Lower lobe of right lung (tissue), 2 donors: ENCODE data around the gene BEST2. TPM values are rescaled to one million over a fixed set of nuclear protein-coding genes. Genes with fewer than 3 reads are reported as not detected.

Source experiments
- ATAC-seq, 2 donors: fragments of 200-7000 bp; cut with Tn5 transposase; one replicate each; pipeline ENCODE4 v1.9.1; 2020 to 2022; ENCODE audit warnings: mild to moderate bottlenecking in 2 of 2, moderate library complexity in 2 of 2
- DNase-seq: peaks from one replicate; pipeline ENCODE4 v3.0.0-alpha.2; 2020
- H3K27ac ChIP-seq: fragments of 200-600 bp; one replicate; pipeline ENCODE4 v1.8.0; 2022
- H3K27me3 ChIP-seq: fragments of 200-600 bp; one replicate; pipeline ENCODE4 v1.8.0; 2022; ENCODE audit warnings: low read depth
- H3K36me3 ChIP-seq: fragments of 200-600 bp; one replicate; pipeline ENCODE4 v1.8.0; 2022; ENCODE audit warnings: mild to moderate bottlenecking
- H3K4me1 ChIP-seq: fragments of 200-600 bp; one replicate; pipeline ENCODE4 v1.8.0; 2022
- H3K4me3 ChIP-seq: fragments of 200-600 bp; one replicate; pipeline ENCODE4 v1.8.0; 2022; ENCODE audit warnings: mild to moderate bottlenecking
- H3K9me3 ChIP-seq: fragments of 200-600 bp; one replicate; pipeline ENCODE4 v1.8.0; 2022
- intact Hi-C: fragments of 100-400 bp; cut with DNase I; formaldehyde crosslinking; loops from one replicate; pipeline ENCODE4 v1.11.0; 2022
- total RNA-seq: library from RNA; stranded (reverse); fragmentation: NEBNext Ultra II Directional; extraction: Animal tissue kit (Norgen Biotek cat#: 25700); gene quantifications from one replicate; pipeline ENCODE4 v1.2.1, GENCODE V29; 2021
- TF ChIP-seq, protein P1 (sequence below): fragments of 200-600 bp; IDR thresholded peaks from one replicate; pipeline ENCODE4 v1.8.0; 2022; ENCODE audit warnings: antibody characterized with exemption, mild to moderate bottlenecking
- donor health status: DM: no; HTN: yes; CAD: no; lungs with severe emphysema.

Gene BEST2
- total RNA-seq, 1 donor from 2014 or later: not detected

- peaks cover 4% of the 10 kb centered on the region for H3K9me3 ChIP-seq
- H3K27me3 ChIP-seq: peaks cover 21% of the 10 kb centered on the region
- TF ChIP-seq, protein P1, sequence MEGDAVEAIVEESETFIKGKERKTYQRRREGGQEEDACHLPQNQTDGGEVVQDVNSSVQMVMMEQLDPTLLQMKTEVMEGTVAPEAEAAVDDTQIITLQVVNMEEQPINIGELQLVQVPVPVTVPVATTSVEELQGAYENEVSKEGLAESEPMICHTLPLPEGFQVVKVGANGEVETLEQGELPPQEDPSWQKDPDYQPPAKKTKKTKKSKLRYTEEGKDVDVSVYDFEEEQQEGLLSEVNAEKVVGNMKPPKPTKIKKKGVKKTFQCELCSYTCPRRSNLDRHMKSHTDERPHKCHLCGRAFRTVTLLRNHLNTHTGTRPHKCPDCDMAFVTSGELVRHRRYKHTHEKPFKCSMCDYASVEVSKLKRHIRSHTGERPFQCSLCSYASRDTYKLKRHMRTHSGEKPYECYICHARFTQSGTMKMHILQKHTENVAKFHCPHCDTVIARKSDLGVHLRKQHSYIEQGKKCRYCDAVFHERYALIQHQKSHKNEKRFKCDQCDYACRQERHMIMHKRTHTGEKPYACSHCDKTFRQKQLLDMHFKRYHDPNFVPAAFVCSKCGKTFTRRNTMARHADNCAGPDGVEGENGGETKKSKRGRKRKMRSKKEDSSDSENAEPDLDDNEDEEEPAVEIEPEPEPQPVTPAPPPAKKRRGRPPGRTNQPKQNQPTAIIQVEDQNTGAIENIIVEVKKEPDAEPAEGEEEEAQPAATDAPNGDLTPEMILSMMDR: no peak
- H3K4me3 ChIP-seq: no peak overlapping the region
- H3K27ac ChIP-seq: no peak overlapping the region
- peaks cover 6% of the 10 kb centered on the region for H3K4me1 ChIP-seq
- intact Hi-C loops: no loop called here
- H3K36me3 ChIP-seq: peaks cover 32% of the 10 kb centered on the region
- ATAC-seq (no peak), DNase-seq (no peak)
These were observed 1.6 kb upstream of the BEST2 start for GRCh38 chr19:12749938-12750521.

- no peak for DNase-seq
- Histone ChIP-seq H3K36me3 (peaks cover 23% of the 10 kb centered on the region), H3K4me3 (no peak overlapping the region), H3K9me3 (peaks cover 4% of the 10 kb centered on the region), H3K4me1 (peaks cover 6% of the 10 kb centered on the region), H3K27ac (no peak overlapping the region), H3K27me3 (peaks cover 21% of the 10 kb centered on the region)
- TF ChIP-seq, protein P1: no peak
- no peak for ATAC-seq
- intact Hi-C loops: no loop called here
These were observed 740 bp upstream of the BEST2 start for GRCh38 chr19:12750851-12751250.

DNA sequence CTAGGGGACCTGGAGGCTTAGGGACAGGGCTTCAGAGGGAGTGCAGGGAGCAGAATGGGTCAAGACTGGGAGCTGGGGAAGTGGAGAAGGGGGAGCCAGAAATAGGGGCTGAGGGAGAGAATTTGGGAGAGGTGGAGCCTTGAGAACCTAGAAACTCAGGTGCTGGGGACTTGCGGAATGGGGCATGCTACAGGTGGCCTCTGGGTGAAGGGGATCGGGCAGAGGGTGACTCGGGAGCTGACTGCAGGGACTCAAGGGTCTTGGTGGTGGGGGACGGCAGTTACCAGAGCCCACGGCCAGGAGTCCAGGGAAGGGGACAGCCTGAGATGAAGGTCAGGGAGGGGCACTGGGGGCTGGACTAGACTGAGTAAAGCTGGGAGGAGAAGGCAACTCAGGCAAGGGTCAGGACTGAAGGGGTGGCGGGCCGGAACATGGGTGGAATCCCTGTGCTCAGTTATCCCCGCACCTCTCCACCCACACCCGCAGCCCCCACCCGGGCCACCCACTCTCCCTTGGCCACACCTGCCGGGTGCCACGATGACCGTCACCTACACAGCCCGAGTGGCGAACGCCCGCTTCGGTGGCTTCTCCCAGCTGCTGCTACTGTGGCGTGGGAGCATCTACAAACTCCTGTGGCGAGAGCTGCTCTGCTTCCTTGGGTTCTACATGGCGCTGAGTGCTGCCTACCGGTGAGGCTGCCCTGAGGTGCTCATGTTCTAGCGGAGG lies 628 bp downstream of the BEST2 start:
- peaks cover 21% of the 10 kb centered on the region for H3K27me3 ChIP-seq
- intact Hi-C loops: no loop called here
- H3K4me3 ChIP-seq: no peak overlapping the region
- peaks cover 4% of the 10 kb centered on the region for H3K9me3 ChIP-seq
- DNase-seq: no peak
- H3K27ac ChIP-seq: no peak overlapping the region
- TF ChIP-seq, protein P1: no peak
- H3K4me1 ChIP-seq: peaks cover 9% of the 10 kb centered on the region
- H3K36me3 ChIP-seq: peaks cover 11% of the 10 kb centered on the region
- ATAC-seq: no peak

DNA sequence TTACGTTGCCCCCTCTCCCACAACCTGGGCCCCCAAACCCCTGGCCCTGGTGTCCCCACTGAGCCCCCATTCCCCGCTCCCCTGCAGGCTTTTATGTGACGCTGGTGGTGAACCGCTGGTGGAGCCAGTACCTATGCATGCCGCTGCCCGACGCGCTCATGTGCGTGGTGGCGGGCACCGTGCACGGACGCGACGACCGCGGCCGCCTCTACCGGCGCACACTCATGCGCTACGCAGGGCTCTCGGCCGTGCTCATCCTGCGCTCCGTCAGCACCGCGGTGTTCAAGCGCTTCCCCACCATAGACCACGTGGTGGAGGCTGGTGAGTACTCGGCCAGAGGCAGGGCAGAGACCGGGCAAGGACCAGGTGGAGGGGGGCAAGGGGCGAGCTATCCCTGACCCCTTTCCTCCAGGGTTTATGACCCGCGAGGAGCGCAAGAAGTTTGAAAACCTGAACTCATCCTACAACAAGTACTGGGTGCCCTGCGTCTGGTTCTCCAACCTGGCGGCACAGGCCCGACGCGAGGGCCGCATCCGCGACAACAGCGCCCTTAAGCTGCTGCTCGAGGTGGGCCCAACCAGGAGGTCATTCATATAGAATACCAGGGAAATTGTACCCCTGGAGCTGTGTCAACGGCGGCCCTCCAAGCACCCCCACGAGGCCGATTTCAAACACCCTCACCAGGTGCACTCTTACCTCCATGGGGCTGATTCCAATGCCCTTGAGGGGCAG lies 3.0 kb downstream of the BEST2 start:
- Histone ChIP-seq H3K36me3 (no peaks in the 10 kb centered on the region), H3K4me1 (peaks cover 16% of the 10 kb centered on the region), H3K4me3 (no peak overlapping the region), H3K9me3 (no peaks in the 10 kb centered on the region), H3K27me3 (peaks cover 15% of the 10 kb centered on the region), H3K27ac (no peak overlapping the region)
- intact Hi-C loops: no loop called here
- no peak for DNase-seq
- ATAC-seq: no peak
- TF ChIP-seq, protein P1: no peak

DNA sequence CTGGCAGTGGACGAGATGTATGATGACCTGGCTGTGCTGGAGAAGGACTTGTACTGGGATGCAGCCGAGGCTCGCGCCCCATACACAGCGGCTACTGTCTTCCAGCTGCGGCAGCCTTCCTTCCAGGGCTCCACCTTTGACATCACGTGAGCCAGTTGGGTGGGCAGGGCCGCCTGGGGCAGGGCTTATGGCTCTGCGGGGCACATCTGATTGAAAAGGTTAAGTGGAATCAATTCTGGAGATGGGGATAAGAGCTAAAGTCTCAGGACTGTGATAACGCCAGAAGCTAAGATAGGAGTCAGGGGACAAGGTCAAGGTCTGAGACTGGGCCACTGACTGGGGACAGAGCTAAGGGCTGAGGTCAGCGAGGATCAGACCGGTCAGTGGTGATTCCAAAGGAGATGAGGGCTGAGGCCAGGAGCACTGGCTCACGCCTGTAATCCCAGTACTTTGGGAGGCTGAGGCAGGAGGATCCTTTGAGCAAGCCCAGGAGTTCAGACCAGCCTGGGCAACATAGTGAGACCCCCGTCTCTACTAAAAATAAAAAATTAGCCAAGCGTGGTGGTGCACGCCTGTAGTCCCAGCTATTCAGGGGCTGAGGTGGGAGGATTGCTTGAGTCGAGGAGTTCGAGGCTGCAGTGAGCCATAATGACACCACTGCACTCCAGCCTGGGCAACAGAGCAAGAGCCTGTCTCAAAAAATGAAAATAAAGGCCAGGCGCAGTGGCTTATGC lies 4.7 kb downstream of the BEST2 start:
- ATAC-seq (no peak), DNase-seq (no peak)
- peaks cover 11% of the 10 kb centered on the region for H3K4me1 ChIP-seq
- no peak overlapping the region for H3K27ac ChIP-seq
- TF ChIP-seq, protein P1: no peak
- no peaks in the 10 kb centered on the region for H3K9me3 ChIP-seq
- no peaks in the 10 kb centered on the region for H3K36me3 ChIP-seq
- intact Hi-C loops: no loop called here
- H3K4me3 ChIP-seq: no peak overlapping the region
- peaks cover 2% of the 10 kb centered on the region for H3K27me3 ChIP-seq
